HG03039 (cell line): Measurements from ENCODE around the gene TP53I3.
A peak's percentile ranks its signal among the peaks of the same experiment; 100 is the strongest.
"Not testable (repeated sequence)": the region's sequence is repeated elsewhere in the genome, so short reads cannot be mapped to it uniquely, and the experiment has no call there.

Experiments
- ATAC-seq: cut with Tn5 transposase; IDR thresholded peaks from one replicate; pipeline ENCODE4 v1.9.1; 2021; ENCODE audit warnings: mild to moderate bottlenecking, moderate library complexity; ENCODE audit not compliant: unreplicated experiment

Gene TP53I3

GRCh38 chr2:24054366-24055010, 30.1 kb downstream of the TP53I3 start:
- no peak for ATAC-seq

- no peak for ATAC-seq
Observed at GRCh38 chr2:24052951-24053350, 31.7 kb downstream of the TP53I3 start.

- ATAC-seq: no peak
Observed at GRCh38 chr2:24051833-24052232, 32.8 kb downstream of the TP53I3 start.

GRCh38 chr2:24050041-24050979, 34.3 kb downstream of the TP53I3 start:
- no peak for ATAC-seq

GRCh38 chr2:24049485-24050021, 35.1 kb downstream of the TP53I3 start, which contains the start of gene FKBP1B:
TSS of gene FKBP1B (plus strand) at chr2:24049741. CDS start at chr2:24049850, 109 bp downstream.
- no peak for ATAC-seq

- ATAC-seq: no peak
Observed at GRCh38 chr2:24048769-24049484, 35.7 kb downstream of the TP53I3 start.

GRCh38 chr2:24047703-24048033, 37.0 kb downstream of the TP53I3 start:
- ATAC-seq: no peak

GRCh38 chr2:24046930-24047702, 37.5 kb downstream of the TP53I3 start, which contains the start of gene WDCP:
TSS of gene WDCP (minus strand) at chr2:24047391. CDS start at chr2:24039494, 7,897 bp downstream.
- ATAC-seq: peak; percentile 99

- ATAC-seq: no peak
Observed at GRCh38 chr2:24046599-24046929, 38.1 kb downstream of the TP53I3 start.

GRCh38 chr2:24045511-24046508, 38.8 kb downstream of the TP53I3 start:
- no peak for ATAC-seq

- ATAC-seq: not testable (repeated sequence)
Observed at GRCh38 chr2:24043133-24043532, 41.5 kb downstream of the TP53I3 start.

GRCh38 chr2:24040511-24040910, 44.1 kb downstream of the TP53I3 start:
- no peak for ATAC-seq

GRCh38 chr2:24038786-24039499, 45.7 kb downstream of the TP53I3 start:
- no peak for ATAC-seq
